Activated naive CD4-positive, alpha-beta T cell treated with Interleukin-2 at 50 U/mL for 16 hours (primary cell): Measurements from ENCODE around the gene PPP1R1A.

Experiments
- DNase-seq: peaks from one replicate; pipeline ENCODE4 v3.0.0-alpha.2; 2020

Gene PPP1R1A

GRCh38 chr12:54569995-54570528 lies 18.4 kb downstream of the PPP1R1A start:
- DNase-seq, result no peak

- no peak for DNase-seq
Observed at GRCh38 chr12:54569072-54569471, 19.4 kb downstream of the PPP1R1A start.

DNA sequence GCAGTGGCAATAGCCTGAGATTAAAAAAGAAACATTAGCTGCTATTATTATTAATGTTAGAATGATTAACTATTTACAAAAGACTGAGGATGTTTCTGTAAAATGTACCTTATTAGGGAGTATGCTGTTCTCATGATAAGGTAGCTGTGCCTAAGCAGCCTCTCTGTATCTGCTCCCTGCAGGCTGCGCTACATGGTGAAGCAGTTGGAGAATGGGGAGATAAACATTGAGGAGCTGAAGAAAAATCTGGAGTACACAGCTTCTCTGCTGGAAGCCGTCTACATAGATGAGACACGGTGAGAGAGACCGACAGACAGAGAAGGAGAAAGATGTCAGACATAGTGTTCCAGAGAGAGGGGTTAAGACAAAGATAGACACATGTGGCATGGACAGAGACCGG lies 21.7 kb downstream of the PPP1R1A start:
- DNase-seq, result no peak

- DNase-seq, result no peak
Observed at GRCh38 chr12:54565986-54566544, 22.4 kb downstream of the PPP1R1A start.

GRCh38 chr12:54565310-54565985 lies 23.0 kb downstream of the PPP1R1A start:
- DNase-seq, result no peak

- DNase-seq, result no peak
Observed at GRCh38 chr12:54564768-54565167, 23.7 kb downstream of the PPP1R1A start.

- no peak for DNase-seq
Observed at GRCh38 chr12:54563787-54564186, 24.7 kb downstream of the PPP1R1A start.

- no peak for DNase-seq
Observed at GRCh38 chr12:54562750-54563356, 25.6 kb downstream of the PPP1R1A start.

DNA sequence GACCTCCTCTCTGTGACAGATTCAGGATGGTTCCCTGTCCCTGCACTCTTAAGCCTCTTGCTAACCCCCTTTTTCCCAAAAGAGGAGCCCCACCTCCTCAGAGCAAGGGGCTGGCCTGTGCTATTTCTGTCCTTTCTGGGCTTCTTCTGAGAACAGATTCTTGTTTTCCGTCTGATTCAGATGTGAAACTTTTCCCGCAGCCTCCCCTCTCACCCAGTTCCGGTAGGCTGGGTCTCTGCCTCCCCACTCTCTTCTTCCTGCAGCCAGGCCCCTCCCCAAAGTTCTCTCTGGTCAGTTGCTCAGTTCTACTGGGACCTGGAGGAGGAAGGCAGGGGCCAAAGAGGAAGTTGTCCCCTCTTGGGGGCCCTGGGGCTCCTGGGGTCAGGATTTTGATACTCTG lies 27.3 kb downstream of the PPP1R1A start:
- no peak for DNase-seq

DNA sequence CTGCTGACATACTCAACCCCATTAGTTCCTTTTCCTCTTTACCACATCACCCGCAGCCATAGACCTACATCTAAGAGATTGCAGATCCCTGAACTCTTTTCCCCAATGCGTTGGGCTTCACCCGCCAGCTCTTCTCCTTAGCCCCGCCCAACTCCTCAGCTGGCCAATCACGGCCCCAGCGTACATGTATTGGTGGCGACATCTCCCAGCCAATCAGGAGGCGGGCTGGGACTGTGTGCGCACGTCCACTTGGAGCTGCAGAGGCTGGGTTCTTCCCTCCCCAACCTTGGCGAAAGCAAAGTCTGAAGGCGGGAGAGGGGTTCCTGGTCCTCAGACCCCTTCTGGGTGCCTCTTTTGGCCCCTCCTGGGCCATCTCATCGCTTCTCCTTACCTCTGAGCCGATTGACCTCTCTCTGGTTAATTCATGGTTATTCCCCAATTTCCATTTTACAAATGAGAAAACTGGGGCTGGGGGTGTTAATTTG lies 28.0 kb downstream of the PPP1R1A start:
- DNase-seq, result peak; percentile 85

- no peak for DNase-seq
Observed at GRCh38 chr12:54558759-54559158, 29.7 kb downstream of the PPP1R1A start.

DNA sequence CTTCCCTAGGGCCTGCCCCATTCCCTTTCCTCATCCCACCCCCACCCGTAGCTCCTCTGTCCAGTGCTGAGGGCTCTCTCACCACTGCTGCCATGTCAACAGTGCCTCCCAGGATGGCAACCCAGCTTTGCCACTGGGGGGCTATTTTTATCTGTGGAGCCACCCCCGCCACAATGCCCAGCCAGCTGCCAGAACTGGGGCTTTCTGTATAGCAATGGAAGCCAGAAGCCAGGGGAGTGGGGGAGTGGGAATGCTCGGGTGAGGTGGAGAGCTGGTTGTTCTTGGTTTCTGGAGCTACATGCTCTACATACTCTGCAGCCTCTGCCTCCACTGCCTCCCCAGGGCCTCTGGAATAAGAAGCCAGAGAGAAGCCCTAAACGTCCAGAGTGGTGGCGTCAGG lies 30.1 kb downstream of the PPP1R1A start:
- DNase-seq, result no peak

DNA sequence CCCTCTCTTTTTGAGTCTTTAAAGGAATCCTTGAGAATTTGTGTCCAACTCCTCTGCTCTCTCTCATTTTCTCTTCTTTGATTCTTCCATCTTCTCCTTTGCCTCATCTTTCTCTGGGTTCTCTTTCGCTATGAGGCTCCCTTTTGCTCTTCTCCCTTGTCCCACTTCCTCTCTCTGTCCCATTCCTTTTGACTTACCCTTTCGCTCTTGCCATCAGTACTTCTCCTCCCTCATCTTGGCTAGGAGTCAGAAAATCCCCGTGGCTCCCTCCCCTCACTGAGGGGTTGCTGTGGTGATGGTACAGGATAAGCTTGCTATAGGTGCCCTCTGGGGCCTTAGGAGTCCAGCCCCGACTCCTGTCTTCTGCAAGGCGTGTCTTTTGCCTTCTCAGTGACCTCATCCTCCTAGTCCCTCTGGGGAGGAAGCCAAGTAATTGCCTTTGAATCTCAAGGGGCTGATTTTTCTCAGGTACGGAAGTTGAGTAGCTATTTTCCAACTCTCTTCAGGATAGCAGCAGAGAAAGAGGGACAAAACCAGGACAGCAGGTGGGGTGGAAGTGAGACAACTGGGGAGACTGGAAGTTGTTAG lies 32.7 kb downstream of the PPP1R1A start:
- DNase-seq, result no peak

DNA sequence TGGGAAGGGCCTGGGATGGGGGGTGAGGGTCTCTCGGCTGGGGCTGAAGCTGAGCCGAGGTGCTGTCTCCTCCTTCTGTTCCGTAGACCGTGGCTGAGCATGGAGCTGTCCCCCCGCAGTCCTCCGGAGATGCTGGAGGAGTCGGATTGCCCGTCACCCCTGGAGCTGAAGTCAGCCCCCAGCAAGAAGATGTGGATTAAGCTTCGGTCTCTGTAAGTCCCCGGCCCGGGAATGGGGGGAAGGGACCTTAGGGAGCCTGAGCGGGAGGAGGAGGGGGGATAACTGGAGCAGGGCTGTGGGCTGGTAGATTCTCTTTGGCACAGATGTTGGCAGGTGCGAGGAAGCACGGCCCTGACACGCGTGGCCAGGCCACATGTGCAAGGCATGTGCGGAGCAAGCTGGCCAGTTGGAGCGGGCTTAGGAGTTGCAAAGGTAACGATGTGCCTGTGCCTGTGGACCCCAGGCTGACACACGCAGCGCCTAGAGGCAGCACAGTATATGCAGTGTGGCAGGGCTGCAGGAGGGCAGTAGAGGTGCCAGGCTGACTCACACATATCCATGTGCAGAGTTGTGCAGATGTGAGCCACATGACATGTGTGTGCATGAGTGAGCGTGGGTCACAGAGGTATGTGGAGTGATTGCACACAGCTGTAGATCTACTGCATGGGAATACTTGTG lies 38.5 kb downstream of the PPP1R1A start:
- DNase-seq, result peak; percentile 31

- no peak for DNase-seq
Observed at GRCh38 chr12:54546511-54546910, 41.9 kb downstream of the PPP1R1A start.

- no peak for DNase-seq
Observed at GRCh38 chr12:54544743-54545142, 43.7 kb downstream of the PPP1R1A start.

GRCh38 chr12:54543526-54543925 lies 44.9 kb downstream of the PPP1R1A start:
- no peak for DNase-seq

DNA sequence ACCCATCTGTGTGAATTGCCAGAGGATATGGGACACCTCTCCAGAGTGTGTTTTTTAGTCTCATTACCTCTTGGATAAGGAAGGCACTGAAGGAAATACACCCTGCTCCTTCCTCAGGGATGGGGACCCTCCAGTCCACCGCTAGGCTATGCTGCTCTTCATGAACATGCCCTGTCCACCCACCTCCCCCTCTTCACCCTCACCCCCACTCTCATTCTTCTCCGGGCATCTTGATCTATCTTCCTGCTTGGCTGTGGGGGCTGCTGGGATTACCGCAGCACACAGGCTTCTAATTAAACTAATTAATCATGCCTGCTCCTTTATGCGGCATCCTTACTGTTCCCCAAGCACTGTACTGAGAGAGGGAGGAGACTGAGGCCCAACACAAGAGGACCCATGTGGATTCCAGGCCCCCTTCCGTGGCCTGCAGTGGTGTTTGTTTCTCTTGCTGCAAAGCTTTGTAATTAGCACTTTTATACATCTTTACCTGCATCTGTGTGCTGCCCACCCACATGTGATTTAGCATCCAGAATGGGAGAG lies 46.6 kb downstream of the PPP1R1A start:
- no peak for DNase-seq

GRCh38 chr12:54538136-54538700 lies 50.2 kb downstream of the PPP1R1A start:
- no peak for DNase-seq

DNA sequence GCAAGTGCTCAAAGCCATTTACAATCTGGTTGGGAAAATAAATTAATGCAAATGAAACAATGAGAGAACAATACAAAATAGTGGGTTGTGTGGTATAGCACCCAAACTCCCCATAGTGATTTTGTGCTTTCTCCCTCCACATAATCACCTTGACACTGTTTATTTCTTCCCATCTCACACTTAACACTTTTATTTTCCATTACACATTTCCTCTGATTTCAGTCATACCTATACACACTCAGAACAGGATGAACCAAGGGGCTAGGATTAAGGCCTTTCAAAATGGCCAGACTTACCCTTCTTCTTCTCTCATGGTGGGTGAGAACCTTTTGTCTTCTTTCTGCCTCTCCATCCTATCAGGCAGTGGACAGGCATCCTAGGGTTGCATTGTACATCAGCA lies 53.0 kb downstream of the PPP1R1A start:
- DNase-seq, result no peak

- DNase-seq, result no peak
Observed at GRCh38 chr12:54529581-54529980, 58.9 kb downstream of the PPP1R1A start.
